K562 (cell line): ENCODE data around the gene C19orf18. TPM values are rescaled to one million over a fixed set of nuclear protein-coding genes. Genes with fewer than 3 reads are reported as not detected.

Experiments used
- ATAC-seq: fragments of 200-7000 bp; cut with Tn5 transposase; 3 replicates; pipeline ENCODE4 v1.9.1; 2020; ENCODE audit warnings: moderate library complexity
- BruUV-seq: library from RNA; stranded (reverse); fragments of 400-500 nt; replicated peaks from 2 replicates; lab custom pipeline; 2021; lab: Mats Ljungman, UMichigan
- CTCF ChIA-PET: fragments of 300-600 bp; formaldehyde crosslinking; extraction: SDS; loops from one replicate; lab custom pipeline; 2021; ENCODE audit warnings: low intra/inter-chr PET ratio; lab: Yijun Ruan, JAX
- POLR2A ChIA-PET: fragments of 300-600, 350-650 bp; sonication (Branson Sonifier 250); formaldehyde crosslinking; extraction: SDS; loops from one replicate; lab custom pipeline; 2021; ENCODE audit warnings: antibody characterized with exemption, inconsistent platforms; lab: Yijun Ruan, JAX
- DNase-seq, 4 experiments: peaks; one replicate each; pipeline versions ENCODE4 v3.0.0 to v3.0.0-alpha.2; 2011 to 2018; ENCODE audit warnings: low spot score in 3 of 4, mixed read lengths in 3 of 4; ENCODE audit errors: extremely low read depth in 1 of 4
- FAIRE-seq: peaks from 2 replicates; lab custom pipeline; 2011; peaks lifted over from hg19 to GRCh38; lab: Jason Lieb, UNC
- H2AFZ ChIP-seq: 2 replicates; pipeline ENCODE4 v1.6.0; 2011; ENCODE audit warnings: low read depth, low read length, control low read depth, inconsistent platforms
- H3K27ac ChIP-seq: fragments of 200-600 bp; 3 replicates; pipeline ENCODE4 v1.8.0; 2011; ENCODE audit warnings: low read depth, mild to moderate bottlenecking, control low read depth, inconsistent platforms, low read length, moderate library complexity, mixed read lengths; ENCODE audit errors: extremely low read depth
- H3K27me3 ChIP-seq, 2 experiments: fragments of 300-600 bp in 1 of 2; 2 replicates in 1 of 2; 3 replicates in 1 of 2; pipeline versions ENCODE4 v1.6.0 to v1.8.0; 2011; ENCODE audit warnings: inconsistent platforms in 2 of 2, low read length in 2 of 2, mild to moderate bottlenecking in 1 of 2, mixed read lengths in 1 of 2, moderate library complexity in 1 of 2; ENCODE audit not compliant: control insufficient read depth in 2 of 2, insufficient read depth in 2 of 2
- H3K36me3 ChIP-seq: fragments of 300-600 bp; 3 replicates; pipeline ENCODE4 v1.8.0; 2011; ENCODE audit warnings: mild to moderate bottlenecking, low read length, inconsistent platforms; ENCODE audit not compliant: control insufficient read depth, insufficient read depth
- H3K4me1 ChIP-seq, 2 experiments: fragments of 200-600 bp in 1 of 2; replicated peaks in 1 of 2; 2 replicates in 1 of 2; 3 replicates in 1 of 2; pipeline versions ENCODE4 v1.5.1 to v1.8.0; 2011; ENCODE audit warnings: inconsistent platforms in 2 of 2, low read length in 2 of 2, mild to moderate bottlenecking in 1 of 2, mixed read lengths in 1 of 2, moderate library complexity in 1 of 2; ENCODE audit not compliant: control insufficient read depth in 2 of 2, insufficient read depth in 2 of 2
- H3K4me2 ChIP-seq: 2 replicates; pipeline ENCODE4 v1.6.1; 2011; ENCODE audit warnings: low read length, control low read depth, inconsistent platforms, mixed read lengths; ENCODE audit not compliant: insufficient read depth
- H3K4me3 ChIP-seq: fragments of 200-600 bp; sonication (generic), shearing (Covaris generic); 2 replicates; pipeline ENCODE4 v1.5.1; 2016; ENCODE audit warnings: control low read depth, inconsistent platforms
- H3K79me2 ChIP-seq: fragments of 200-600 bp; 3 replicates; pipeline ENCODE4 v1.8.0; 2011; ENCODE audit warnings: low read length, inconsistent platforms; ENCODE audit not compliant: control insufficient read depth, insufficient read depth
- H3K9ac ChIP-seq, 2 experiments: 2 replicates each; pipeline versions ENCODE4 v1.6.0 to v1.6.1; 2011; ENCODE audit warnings: low read depth in 2 of 2, low read length in 2 of 2, control low read depth in 1 of 2, inconsistent platforms in 1 of 2, mild to moderate bottlenecking in 1 of 2, mixed read lengths in 1 of 2; ENCODE audit not compliant: insufficient read depth in 1 of 2
- H3K9me1 ChIP-seq: one replicate; pipeline ENCODE4 v1.6.0; 2011; ENCODE audit warnings: inconsistent platforms, mild to moderate bottlenecking, low read length, moderate library complexity; ENCODE audit not compliant: control insufficient read depth, insufficient read depth
- H3K9me3 ChIP-seq: replicated peaks from 2 replicates; pipeline ENCODE4 v1.5.1; 2011; ENCODE audit warnings: low read depth, low read length, inconsistent platforms; ENCODE audit not compliant: control insufficient read depth, insufficient read depth
- H4K20me1 ChIP-seq: replicated peaks from 2 replicates; pipeline ENCODE4 v1.6.1; 2011; ENCODE audit warnings: low read length, inconsistent platforms, mixed read lengths; ENCODE audit not compliant: control insufficient read depth, insufficient read depth
- CEBPG ChIP-seq, 3 experiments: fragments of 200-800 bp in 1 of 3; sonication (Bioruptor generic) in 1 of 3; sonication (generic) in 1 of 3; formaldehyde crosslinking in 1 of 3; IDR thresholded peaks in 2 of 3; conservative IDR thresholded peaks in 1 of 3; 2 replicates each; pipeline versions ENCODE4 v1.6.1 to v1.8.0; 2016 to 2022; ENCODE audit warnings: missing compliant biosample characterization in 2 of 3, missing genetic modification characterization in 2 of 3, mild to moderate bottlenecking in 1 of 3, missing genetic modification reagents in 1 of 3
- ESRRA ChIP-seq: fragments of 450-650 bp; IDR thresholded peaks from 2 replicates; pipeline ENCODE4 v1.6.1; 2014; ENCODE audit warnings: low read depth, mild to moderate bottlenecking, moderate library complexity, borderline replicate concordance
- ID3 ChIP-seq, 2 experiments: fragments of 250-450 bp in 1 of 2; fragments of 450-650 bp in 1 of 2; sonication (Bioruptor Pico) in 1 of 2; IDR thresholded peaks; 2 replicates each; pipeline versions ENCODE4 v1.6.1 to v1.8.0; 2016 to 2021; ENCODE audit warnings: mild to moderate bottlenecking in 2 of 2, moderate library complexity in 2 of 2, missing compliant biosample characterization in 1 of 2, missing genetic modification characterization in 1 of 2
- JUND ChIP-seq, 2 experiments: IDR thresholded peaks; 2 replicates in 1 of 2; 3 replicates in 1 of 2; pipeline ENCODE4 v1.6.1; 2011; ENCODE audit warnings: borderline replicate concordance in 2 of 2, low read depth in 2 of 2, low read length in 2 of 2, improper control_type of control experiment in 1 of 2, missing biosample characterization in 1 of 2, missing genetic modification characterization in 1 of 2, missing genetic modification reagents in 1 of 2
- NFXL1 ChIP-seq: fragments of 450-650 bp; formaldehyde crosslinking; IDR thresholded peaks from 2 replicates; pipeline ENCODE4 v1.4.0; 2021; ENCODE audit warnings: mild to moderate bottlenecking
- RREB1 ChIP-seq: fragments of 250-450 bp; sonication (Bioruptor Pico); IDR thresholded peaks from 2 replicates; pipeline ENCODE4 v1.4.0; 2020
- XRCC5 ChIP-seq: fragments of 200-400 bp; formaldehyde crosslinking; IDR thresholded peaks from 2 replicates; pipeline ENCODE4 v1.6.1; 2017; ENCODE audit warnings: low read depth, mild to moderate bottlenecking, low read length
- ZNF184 ChIP-seq: sonication (generic); formaldehyde crosslinking; IDR thresholded peaks from 2 replicates; pipeline ENCODE4 v1.5.0; 2020; ENCODE audit warnings: missing genetic modification reagents
- ZNF280A ChIP-seq: fragments of 450-650 bp; IDR thresholded peaks from 2 replicates; pipeline ENCODE4 v1.6.1; 2018; ENCODE audit warnings: mild to moderate bottlenecking, low read depth; ENCODE audit not compliant: partially characterized antibody
- WGBS: fragments of 100-300 bp; shearing (Covaris generic); methylation state at CpG from one replicate; pipeline ENCODE4 v1.1.6; 2016; ENCODE audit warnings: low coverage, mixed read lengths; ENCODE audit not compliant: insufficient coverage; ENCODE audit errors: missing lambda C conversion rate; 5-methylcytosine and 5-hydroxymethylcytosine counted together
- in situ Hi-C: fragments of 300-500 bp; cut with MboI; formaldehyde crosslinking; loops from 4 replicates; pipeline ENCODE4 v1.15.0; 2018; ENCODE audit warnings: inconsistent platforms, mixed read lengths
- intact Hi-C: fragments of 100-400 bp; cut with micrococcal nuclease; formaldehyde crosslinking; loops from 2 replicates; pipeline ENCODE4 v1.14.2; 2022
- polyA plus RNA-seq, 8 experiments: library from polyadenylated mRNA; depleted of rRNA in 4 of 8; stranded (reverse) in 5 of 8; unstranded in 3 of 8; fragments of >200 nt; fragmentation: Nextera tagmentation in 2 of 8; fragmentation: Illumina TruSeq in 1 of 8; extraction: Ambion mirVana in 2 of 8; extraction: Trizol in 1 of 8; gene quantifications; 2 replicates each; pipeline versions ENCODE4 v1.2.1 to v1.2.3, GENCODE V29; 2011 to 2014; ENCODE audit warnings: inconsistent platforms in 1 of 8, missing spikeins in 1 of 8
- total RNA-seq, 7 experiments: library from RNA; depleted of rRNA in 6 of 7; stranded (reverse); fragments of >200 nt in 6 of 7; fragmentation: Illumina TruSeq in 2 of 7; extraction: Trizol in 2 of 7; gene quantifications; 2 replicates each; pipeline versions ENCODE4 v1.2.1 to v1.2.3, GENCODE V29; 2011 to 2021; ENCODE audit warnings: low replicate concordance in 1 of 7

Gene C19orf18
- total and polyA plus RNA-seq, 9 of the 15 experiments (the other 6 are each of a cell fraction or from before 2014, with no cell fraction given): not detected

GRCh38 chr19:58021541-58022282 is 47.4 kb upstream of the C19orf18 start (continued):
- TF ChIP-seq CEBPG (CRISPR knock-in tag; IDR thresholded peaks at IDR 0.05) (no peak), CEBPG (tag; conservative IDR thresholded peaks at IDR 0.05 in 1 of 2, IDR thresholded peaks at IDR 0.05 in 1 of 2) (0 out of 4 replicates have a peak, but pooled peaks of 1 of the 2 experiments have one; percentile 25), ID3 (CRISPR knock-in tag; IDR thresholded peaks at IDR 0.05) (no peak), ID3 (tag; IDR thresholded peaks at IDR 0.05) (no peak)
- TF ChIP-seq, all 486 proteins: peak for 6

GRCh38 chr19:58020129-58020528 is 45.8 kb upstream of the C19orf18 start:
- in situ Hi-C loops: loop anchor here (10.0 kb wide), 1 partner anchor 135 kb away; the partner anchor contains the start of gene ZNF329
- no TSS peak for BruUV-seq
- CTCF ChIA-PET: no interaction called here
- H3K9me3 ChIP-seq: no peaks in the 10 kb centered on the region
- no peak overlapping the region for H3K27ac ChIP-seq
- no peak overlapping the region for H3K4me3 ChIP-seq
- H3K4me1 ChIP-seq: no peaks in the 10 kb centered on the region
- no peak overlapping the region for H2AFZ ChIP-seq
- DNase-seq: no peak
- intact Hi-C loops: no loop called here
- no peaks in the 10 kb centered on the region for H3K36me3 ChIP-seq
- no peak overlapping the region for H3K4me2 ChIP-seq
- no peaks in the 10 kb centered on the region for H3K27me3 ChIP-seq
- ATAC-seq: no peak
- H3K79me2 ChIP-seq: no peaks in the 10 kb centered on the region
- H3K9me1 ChIP-seq: no peaks in the 10 kb centered on the region
- 2% methylated on average over 7 of the region's 7 CpGs for WGBS
- no peak for FAIRE-seq
- no peaks in the 10 kb centered on the region for H4K20me1 ChIP-seq
- POLR2A ChIA-PET: no interaction called here
- H3K9ac ChIP-seq: no peak overlapping the region
- TF ChIP-seq NFXL1 (CRISPR knock-in tag): no peak
- no peak for TF ChIP-seq XRCC5
- TF ChIP-seq RREB1 (CRISPR knock-in tag): no peak
- TF ChIP-seq JUND (IDR thresholded peaks at IDR 0.05; ENCODE audit: borderline replicate concordance, low read depth, low read length): no peak
- no peak for TF ChIP-seq JUND (tag; IDR thresholded peaks at IDR 0.05; ENCODE audit: borderline replicate concordance, low read depth, low read length)
- TF ChIP-seq ZNF280A: no peak
- TF ChIP-seq ESRRA: no peak
- TF ChIP-seq ZNF184 (CRISPR knock-in tag): no peak
